ENCODE data around the gene GXYLT1. TPM values are rescaled to one million over a fixed set of nuclear protein-coding genes. Genes with fewer than 3 reads are reported as not detected.

Gene GXYLT1
- total and polyA plus RNA-seq, 10 donors: 1.6 to 21.7 (median 12.5) TPM

GRCh38 chr12:42031847-42032564, 112.7 kb downstream of the GXYLT1 start:
- H3K4me1 ChIP-seq: no peaks in the 10 kb centered on the region
- WGBS, 5 donors: 87 to 96% (median 93%) methylated on average over 4 of the region's 4 CpGs
- no peak for DNase-seq
- no peaks in the 10 kb centered on the region for H3K36me3 ChIP-seq
- H3K27me3 ChIP-seq (replicated peaks in 1 of 7): no peaks in the 10 kb centered on the region
- intact Hi-C loops (cut with DNase I; ENCODE audit: low total_unique reads): no loop called here
- H3K4me3 ChIP-seq: no peak overlapping the region
- TF ChIP-seq CTCF (IDR thresholded peaks at IDR 0.05 in 8 of 11, conservative IDR thresholded peaks at IDR 0.05 in 3 of 11): no peak
- no peak for TF ChIP-seq POLR2AphosphoS5 (IDR thresholded peaks at IDR 0.05)
- no peak for TF ChIP-seq POLR2A (IDR thresholded peaks at IDR 0.05)
- no peak overlapping the region for H3K27ac ChIP-seq
- peaks cover 0 to 9% (median 0%) of the 10 kb centered on the region in 8 donors for H3K9me3 ChIP-seq

Other genes with a start within 250 kb of the GXYLT1 start
- gene YAF2, start 93.4 kb upstream of the GXYLT1 start, total RNA-seq: 10 to 100 TPM; 37.4 to 83.7 (median 52.9) TPM
- 10 to 100 TPM; 15.9 to 18.6 (median 18.0) TPM for gene YAF2, start 93.4 kb upstream of the GXYLT1 start, polyA plus RNA-seq
- gene ZCRB1, start 181.2 kb upstream of the GXYLT1 start, total RNA-seq: 10 to 100 TPM; 27.2 to 43.0 (median 30.6) TPM
- 10 to 100 TPM; 31.8 to 40.1 (median 36.9) TPM for gene ZCRB1, start 181.2 kb upstream of the GXYLT1 start, polyA plus RNA-seq
- gene PPHLN1, start 181.3 kb upstream of the GXYLT1 start, total RNA-seq: 100 to 1,000 TPM in 1 of 7 donors, 10 to 100 TPM in 6; 60.0 to 103 (median 75.3) TPM
- gene PPHLN1, start 181.3 kb upstream of the GXYLT1 start, polyA plus RNA-seq: 10 to 100 TPM; 39.6 to 49.1 (median 42.7) TPM

All from spleen (tissue), 11 donors.